HG02798 (cell line): ENCODE results near the gene CDK11B.
"Not testable (repeated sequence)": the region's sequence is repeated elsewhere in the genome, so short reads cannot be mapped to it uniquely, and the experiment has no call there.

Source experiments
- ATAC-seq: cut with Tn5 transposase; IDR thresholded peaks from one replicate; pipeline ENCODE4 v1.9.1; 2021; ENCODE audit warnings: mild to moderate bottlenecking; ENCODE audit not compliant: unreplicated experiment, poor library complexity

The CDK11B gene

GRCh38 chr1:1600861-1601563 is 57.8 kb downstream of the CDK11B start:
- ATAC-seq: no peak

- no peak for ATAC-seq
Observed at GRCh38 chr1:1599935-1600860, 58.6 kb downstream of the CDK11B start, which contains the start of gene FNDC10. Gene FNDC10, minus strand, starts transcription at chr1:1600135. Its CDS starts 120 bp downstream, at chr1:1600015.

DNA sequence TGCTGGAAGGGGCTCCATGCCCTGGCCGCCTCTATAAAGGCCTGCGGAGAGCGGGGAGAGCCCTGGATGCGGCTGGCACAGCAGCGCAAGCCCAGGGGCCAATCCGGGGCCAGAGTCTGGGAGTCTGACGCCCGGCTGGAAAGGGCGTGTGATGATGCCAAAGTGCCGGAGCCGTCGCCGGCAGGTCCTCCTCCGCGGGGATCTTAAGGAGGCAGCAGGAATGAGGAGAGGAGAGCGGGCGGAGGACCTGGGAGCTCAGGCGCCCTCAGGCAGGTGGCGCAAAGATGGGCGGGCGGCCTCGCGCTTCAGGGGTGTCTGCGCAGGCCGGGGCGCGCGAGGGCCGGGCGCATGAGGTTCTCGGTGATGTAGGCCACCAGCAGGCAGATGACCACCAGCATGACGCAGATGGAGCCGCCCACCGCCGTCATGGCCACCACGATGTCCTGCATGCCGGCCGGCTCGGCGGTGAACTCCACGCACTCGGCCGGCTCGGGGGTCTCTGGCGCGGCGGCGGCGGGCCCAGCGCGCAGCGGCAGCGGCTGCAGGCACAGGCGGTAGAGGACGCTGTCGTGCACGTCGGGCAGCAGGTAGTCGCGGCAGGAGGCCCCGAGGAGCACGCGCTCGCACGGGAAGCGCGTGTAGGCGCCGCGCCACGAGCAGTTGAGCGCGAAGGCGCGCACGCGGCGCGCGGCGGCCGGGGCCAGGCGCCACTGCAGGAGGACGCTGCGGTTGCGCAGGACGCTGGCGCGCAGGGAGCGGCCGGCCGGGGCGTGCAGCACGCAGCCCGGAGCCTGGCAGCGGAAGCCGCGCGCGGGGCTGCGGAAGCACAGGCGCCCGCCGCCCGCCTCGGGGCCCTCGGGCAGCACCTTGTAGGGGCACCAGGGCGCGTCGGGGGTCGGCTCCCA is 59.5 kb downstream of the CDK11B start:
- ATAC-seq: no peak

DNA sequence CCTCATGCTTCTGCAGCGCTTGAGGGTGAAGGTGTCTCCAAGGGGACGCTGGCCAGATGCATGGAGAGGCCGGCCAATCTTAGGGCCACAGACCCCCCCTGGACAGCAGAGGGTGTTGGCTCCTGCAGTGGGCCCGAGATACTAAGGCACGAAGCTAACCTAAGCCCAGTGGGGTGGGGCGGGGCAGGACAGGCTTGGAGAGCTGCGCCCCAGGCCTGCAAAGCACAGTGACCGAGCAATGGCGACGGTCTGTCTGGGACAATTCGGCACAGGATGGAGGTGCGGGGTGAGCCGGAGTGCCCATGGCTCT is 60.1 kb downstream of the CDK11B start:
- ATAC-seq: no peak

GRCh38 chr1:1598051-1598719 is 60.6 kb downstream of the CDK11B start:
- ATAC-seq: no peak

GRCh38 chr1:1597275-1597930 is 61.4 kb downstream of the CDK11B start:
- no peak for ATAC-seq

DNA sequence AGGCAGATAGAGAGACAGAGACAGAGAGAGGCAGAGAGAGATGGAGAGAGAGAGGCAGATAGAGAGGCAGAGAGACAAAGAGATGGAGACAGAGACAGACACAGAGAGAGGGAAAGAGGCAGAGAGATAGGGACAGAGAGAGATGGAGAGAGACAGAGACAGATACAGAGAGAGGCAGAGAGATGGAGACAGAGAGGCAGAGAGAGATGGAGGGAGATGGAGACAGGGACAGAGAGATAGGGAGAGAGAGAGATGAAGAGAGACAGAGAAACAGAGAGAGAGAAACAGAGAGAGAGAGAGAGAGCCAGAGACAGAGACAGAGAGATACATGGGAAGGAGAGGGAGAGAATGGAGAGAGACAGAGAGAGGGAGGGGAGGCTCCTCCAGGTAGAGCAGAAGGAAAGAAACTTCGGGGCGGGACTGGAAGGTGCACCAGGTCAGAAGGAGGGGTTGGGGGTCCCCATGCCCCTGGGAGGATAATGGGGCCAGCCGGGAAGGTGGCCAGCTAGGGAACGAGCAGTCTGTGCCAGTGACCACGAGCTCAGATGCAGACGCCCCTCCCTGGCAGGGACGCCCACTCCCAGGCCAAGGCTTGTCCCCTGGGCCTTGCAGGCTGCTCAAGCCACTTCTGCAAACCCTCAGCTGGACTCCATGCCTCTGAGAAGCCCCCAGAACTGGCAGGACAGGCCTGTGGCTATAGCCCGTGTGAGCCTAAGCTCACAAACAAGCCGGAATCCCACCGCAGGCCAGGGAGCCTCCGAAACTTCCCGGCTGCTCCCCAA is 62.1 kb downstream of the CDK11B start:
- ATAC-seq: no peak

DNA sequence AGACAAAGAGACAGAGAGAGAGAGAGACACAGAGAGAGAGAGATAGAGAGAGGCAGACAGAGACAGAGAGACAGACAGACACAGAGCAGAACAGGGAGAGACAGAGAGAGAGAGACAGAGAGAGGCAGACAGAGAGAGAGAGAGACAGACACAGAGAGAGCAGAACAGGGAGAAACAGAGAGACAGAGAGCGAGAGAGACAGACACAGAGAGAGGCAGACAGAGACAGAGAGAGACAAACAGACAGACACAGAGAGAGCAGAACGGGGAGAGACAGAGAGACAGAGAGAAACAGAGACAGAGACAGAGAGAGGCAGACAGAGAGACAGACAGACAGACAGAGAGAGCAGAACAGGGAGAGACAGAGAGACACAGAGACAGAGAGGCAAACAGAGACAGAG is 63.5 kb downstream of the CDK11B start:
- not testable (repeated sequence) for ATAC-seq

DNA sequence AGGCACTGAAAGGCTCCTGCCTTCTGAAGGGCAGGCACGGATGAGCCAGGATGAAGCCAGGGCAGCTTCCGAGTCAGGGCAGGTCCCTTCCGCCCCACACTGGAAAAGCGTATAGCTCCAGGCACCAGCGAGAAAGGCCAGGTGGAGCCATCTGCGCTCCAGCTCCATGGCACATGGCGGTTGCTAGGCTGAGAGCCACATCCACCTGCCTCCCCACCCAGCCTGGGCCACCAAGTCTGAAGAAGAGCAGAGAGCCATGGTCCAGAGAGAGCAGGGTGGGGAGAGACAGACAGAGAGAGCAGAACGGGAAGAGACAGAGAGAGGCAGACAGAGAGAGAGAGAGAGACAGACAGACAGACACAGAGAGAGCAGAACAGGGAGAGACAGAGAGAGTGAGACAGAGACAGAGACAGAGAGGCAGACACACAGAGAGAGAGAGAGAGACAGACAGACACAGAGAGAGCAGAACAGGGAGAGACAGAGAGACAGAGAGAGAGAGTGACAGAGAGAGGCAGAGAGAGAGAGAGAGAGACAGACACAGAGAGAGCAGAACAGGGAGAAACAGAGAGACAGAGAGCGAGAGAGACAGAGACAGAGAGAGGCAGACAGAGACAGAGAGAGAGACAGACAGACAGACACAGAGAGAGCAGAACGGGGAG is 64.1 kb downstream of the CDK11B start:
- ATAC-seq: no peak

DNA sequence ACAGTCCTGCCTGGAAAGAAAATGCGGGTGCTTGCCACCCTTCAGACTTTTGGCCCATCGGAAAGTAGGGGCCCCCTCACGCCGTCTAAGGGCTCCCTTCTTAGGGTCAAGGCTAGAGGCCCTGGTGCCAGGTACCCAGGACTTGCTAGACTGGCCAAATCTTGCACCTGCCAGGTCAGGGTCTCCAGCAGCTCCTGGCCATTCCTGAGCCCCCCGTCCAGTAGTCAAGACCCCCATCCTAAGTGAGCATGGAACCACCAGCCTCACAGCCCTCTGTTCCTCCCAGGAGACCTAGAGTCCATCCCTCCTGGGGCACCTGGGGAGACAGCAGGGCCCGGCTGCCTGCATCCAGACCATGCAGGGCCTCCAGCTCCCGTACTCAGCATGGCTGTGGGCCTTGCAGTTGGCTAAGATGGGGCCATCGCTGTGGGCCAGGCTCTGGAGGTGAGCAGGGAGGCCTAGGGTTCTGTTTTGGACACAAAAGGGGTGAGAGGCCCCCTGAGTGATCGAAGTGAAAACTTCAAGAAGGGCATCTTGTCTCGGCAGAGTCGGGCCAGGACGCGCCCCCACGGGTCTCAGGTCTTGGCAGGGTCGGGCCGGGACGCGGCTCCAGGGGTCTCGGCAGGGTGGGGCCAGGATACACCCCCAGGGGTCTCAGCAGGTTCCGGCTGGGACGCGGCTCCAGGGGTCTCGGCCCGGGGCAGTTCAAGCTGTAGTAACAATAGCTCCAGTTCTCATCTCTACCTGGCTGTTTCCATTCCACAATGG is 64.8 kb downstream of the CDK11B start:
- no peak for ATAC-seq

- ATAC-seq: no peak
Observed at GRCh38 chr1:1591452-1591851, 67.4 kb downstream of the CDK11B start.
